ENCODE measurements around the gene EPDR1.

Gene EPDR1

GRCh38 chr7:37977243-37977642 lies 56.8 kb downstream of the EPDR1 start:
- TF ChIP-seq TARDBP (IDR thresholded peaks at IDR 0.05) (no peak), PKNOX1 (IDR thresholded peaks at IDR 0.05) (no peak), ZNF384 (IDR thresholded peaks at IDR 0.05) (no peak), FOXA1 (IDR thresholded peaks at IDR 0.05) (no peak), HDGF (IDR thresholded peaks at IDR 0.05; ENCODE audit: borderline replicate concordance) (no peak), FOXK2 (IDR thresholded peaks at IDR 0.05) (no peak), ELF4 (IDR thresholded peaks at IDR 0.05) (no peak), LEF1 (IDR thresholded peaks at IDR 0.05; ENCODE audit: borderline replicate concordance) (no peak), FOXM1 (IDR thresholded peaks at IDR 0.05; ENCODE audit: borderline replicate concordance) (no peak), CTBP1 (IDR thresholded peaks at IDR 0.05; ENCODE audit: borderline replicate concordance) (no peak), NFRKB (IDR thresholded peaks at IDR 0.05) (no peak), SP1 (IDR thresholded peaks at IDR 0.05) (no peak), SUZ12 (IDR thresholded peaks at IDR 0.05) (no peak), BHLHE40 (IDR thresholded peaks at IDR 0.05; ENCODE audit: borderline replicate concordance) (no peak), ARNT (IDR thresholded peaks at IDR 0.05) (no peak), L3MBTL2 (conservative IDR thresholded peaks at IDR 0.05) (no peak)
- no peak for DNase-seq (ENCODE audit: extremely low spot score)
- ChIA-PET POLR2A (no interaction called here), CTCF (no interaction called here)

GRCh38 chr7:37981664-37982063 lies 61.2 kb downstream of the EPDR1 start:
- TF ChIP-seq LEF1 (IDR thresholded peaks at IDR 0.05; ENCODE audit: borderline replicate concordance), result no peak
- CTCF ChIA-PET, result no interaction called here
- POLR2A ChIA-PET, result no interaction called here
- no peak for DNase-seq (ENCODE audit: extremely low spot score)

GRCh38 chr7:37982423-37982822 lies 62.0 kb downstream of the EPDR1 start:
- no peak for DNase-seq (ENCODE audit: extremely low spot score)
- POLR2A ChIA-PET, result no interaction called here
- TF ChIP-seq FOXM1 (IDR thresholded peaks at IDR 0.05; ENCODE audit: borderline replicate concordance), result no peak
- TF ChIP-seq NFRKB (IDR thresholded peaks at IDR 0.05), result no peak
- no peak for TF ChIP-seq ELF4 (IDR thresholded peaks at IDR 0.05)
- TF ChIP-seq SUZ12 (IDR thresholded peaks at IDR 0.05), result no peak
- no peak for TF ChIP-seq PKNOX1 (IDR thresholded peaks at IDR 0.05)
- no peak for TF ChIP-seq ZNF384 (IDR thresholded peaks at IDR 0.05)
- no peak for TF ChIP-seq FOXK2 (IDR thresholded peaks at IDR 0.05)
- no peak for TF ChIP-seq SP1 (IDR thresholded peaks at IDR 0.05)
- TF ChIP-seq FOXA1 (IDR thresholded peaks at IDR 0.05), result no peak
- TF ChIP-seq LEF1 (IDR thresholded peaks at IDR 0.05; ENCODE audit: borderline replicate concordance), result no peak
- no peak for TF ChIP-seq BHLHE40 (IDR thresholded peaks at IDR 0.05; ENCODE audit: borderline replicate concordance)
- no peak for TF ChIP-seq L3MBTL2 (conservative IDR thresholded peaks at IDR 0.05)
- no peak for TF ChIP-seq CTBP1 (IDR thresholded peaks at IDR 0.05; ENCODE audit: borderline replicate concordance)
- no peak for TF ChIP-seq TARDBP (IDR thresholded peaks at IDR 0.05)
- TF ChIP-seq ARNT (IDR thresholded peaks at IDR 0.05), result no peak
- no peak for TF ChIP-seq HDGF (IDR thresholded peaks at IDR 0.05; ENCODE audit: borderline replicate concordance)
- CTCF ChIA-PET, result no interaction called here

GRCh38 chr7:37984750-37985390 lies 64.4 kb downstream of the EPDR1 start:
- CTCF ChIA-PET, result no interaction called here
- POLR2A ChIA-PET, result no interaction called here
- TF ChIP-seq FOXM1 (IDR thresholded peaks at IDR 0.05; ENCODE audit: borderline replicate concordance) (no peak), BHLHE40 (IDR thresholded peaks at IDR 0.05; ENCODE audit: borderline replicate concordance) (no peak), FOXK2 (IDR thresholded peaks at IDR 0.05) (no peak), LEF1 (IDR thresholded peaks at IDR 0.05; ENCODE audit: borderline replicate concordance) (no peak), HDGF (IDR thresholded peaks at IDR 0.05; ENCODE audit: borderline replicate concordance) (no peak), SUZ12 (IDR thresholded peaks at IDR 0.05) (no peak), PKNOX1 (IDR thresholded peaks at IDR 0.05) (peak; percentile 33; the same call in 1 of the 2 replicates), SP1 (IDR thresholded peaks at IDR 0.05) (no peak)
- DNase-seq (ENCODE audit: extremely low spot score), result no peak

- no peak for TF ChIP-seq HDGF (IDR thresholded peaks at IDR 0.05; ENCODE audit: borderline replicate concordance)
- no peak for TF ChIP-seq SP1 (IDR thresholded peaks at IDR 0.05)
- no peak for TF ChIP-seq L3MBTL2 (conservative IDR thresholded peaks at IDR 0.05)
- no peak for TF ChIP-seq TARDBP (IDR thresholded peaks at IDR 0.05)
- no peak for TF ChIP-seq FOXA1 (IDR thresholded peaks at IDR 0.05)
- TF ChIP-seq CTBP1 (IDR thresholded peaks at IDR 0.05; ENCODE audit: borderline replicate concordance), result no peak
- no peak for TF ChIP-seq NFRKB (IDR thresholded peaks at IDR 0.05)
- TF ChIP-seq ARNT (IDR thresholded peaks at IDR 0.05), result no peak
- TF ChIP-seq PKNOX1 (IDR thresholded peaks at IDR 0.05), result no peak
- no peak for TF ChIP-seq BHLHE40 (IDR thresholded peaks at IDR 0.05; ENCODE audit: borderline replicate concordance)
- TF ChIP-seq FOXK2 (IDR thresholded peaks at IDR 0.05), result no peak
- no peak for TF ChIP-seq SUZ12 (IDR thresholded peaks at IDR 0.05)
- TF ChIP-seq LEF1 (IDR thresholded peaks at IDR 0.05; ENCODE audit: borderline replicate concordance), result no peak
- TF ChIP-seq FOXM1 (IDR thresholded peaks at IDR 0.05; ENCODE audit: borderline replicate concordance), result no peak
- no peak for TF ChIP-seq ZNF384 (IDR thresholded peaks at IDR 0.05)
- POLR2A ChIA-PET, result no interaction called here
- DNase-seq (ENCODE audit: extremely low spot score), result no peak
- CTCF ChIA-PET, result no interaction called here
These were observed 66.5 kb downstream of the EPDR1 start for GRCh38 chr7:37986908-37987330.

Data from HEK293T (cell line).